Gastrocnemius medialis (tissue), 4 donors: Measurements from ENCODE around the gene BCL7A.

Experiments
- CTCF ChIP-seq, 5 experiments: fragments of 450-650 bp in 3 of 5; fragments of 200-600 bp in 2 of 5; sonication (generic) in 2 of 5; IDR thresholded peaks in 4 of 5; conservative IDR thresholded peaks in 1 of 5; 1 replicate in 4 of 5; 2 replicates in 1 of 5; pipeline ENCODE4 v1.5.1; 2016 to 2019; ENCODE audit warnings: antibody characterized with exemption in 5 of 5, mild to moderate bottlenecking in 3 of 5, moderate library complexity in 3 of 5
- POLR2A ChIP-seq, 2 donors: fragments of 450-650 bp; IDR thresholded peaks; one replicate each; pipeline ENCODE4 v1.6.1; 2017; ENCODE audit warnings: antibody characterized with exemption in 2 of 2, mild to moderate bottlenecking in 2 of 2, moderate library complexity in 2 of 2

- TF ChIP-seq CTCF (IDR thresholded peaks at IDR 0.05 in 4 of 5, conservative IDR thresholded peaks at IDR 0.05 in 1 of 5): no peak
- no peak for TF ChIP-seq POLR2A (IDR thresholded peaks at IDR 0.05)
Observed at GRCh38 chr12:121975021-121975420, 46.7 kb upstream of the BCL7A start.
